Dermis blood vessel endothelial cell (primary cell): ENCODE results near the gene COPZ1. TPM values are rescaled to one million over a fixed set of nuclear protein-coding genes. Genes with fewer than 3 reads are reported as not detected.

Experiments
- DNase-seq: peaks from one replicate; pipeline ENCODE4 v3.0.0; 2010
- total RNA-seq: library from RNA; depleted of rRNA; stranded (reverse); fragments of >200 nt; gene quantifications from 2 replicates; pipeline ENCODE4 v1.2.3, GENCODE V29; 2014

Gene COPZ1
- total RNA-seq, 1 donor from 2014 or later = 111 TPM

GRCh38 chr12:54398995-54399793 lies 74.3 kb downstream of the COPZ1 start:
- peak; percentile 93 for DNase-seq

- no peak for DNase-seq
These were observed 76.2 kb downstream of the COPZ1 start for GRCh38 chr12:54401119-54401518.

Other genes with a start within 250 kb of the COPZ1 start
- 14.3 and 18.2 TPM in 2 replicates for gene SMUG1, start 136.1 kb upstream of the COPZ1 start, total RNA-seq
- 27.6 and 81.6 TPM in 2 replicates for gene CBX5, start 45.0 kb upstream of the COPZ1 start, total RNA-seq
- 415 and 513 TPM in 2 replicates for gene HNRNPA1, start 44.4 kb upstream of the COPZ1 start, total RNA-seq
- gene NFE2, start 24.1 kb upstream of the COPZ1 start, total RNA-seq = not detected in 2 replicates
- gene GPR84, start 39.4 kb downstream of the COPZ1 start, total RNA-seq = under 0.01 and 0.05 TPM in 2 replicates
- gene ZNF385A, start 59.6 kb downstream of the COPZ1 start, total RNA-seq = 2.2 and 4.0 TPM in 2 replicates
- gene ITGA5, start 94.1 kb downstream of the COPZ1 start, total RNA-seq = 567 and 846 TPM in 2 replicates
- 0.34 TPM in 1 of 2 replicates, not detected in the other for gene GTSF1, start 148.5 kb downstream of the COPZ1 start, total RNA-seq
- under 0.01 TPM in 1 of 2 replicates, not detected in the other for gene NCKAP1L, start 172.6 kb downstream of the COPZ1 start, total RNA-seq
- gene PDE1B, start 224.5 kb downstream of the COPZ1 start, total RNA-seq = not detected in 2 replicates